Brain microvascular endothelial cell (primary cell): Measurements from ENCODE around the gene HBE1.

Experiments used
- DNase-seq: peaks from one replicate; pipeline ENCODE4 v3.0.0-alpha.2; 2020
- H3K27ac ChIP-seq: fragments of 250-450 bp; sonication (Bioruptor Pico); 2 replicates; pipeline ENCODE4 v1.5.1; 2020; ENCODE audit warnings: mild to moderate bottlenecking, moderate library complexity
- H3K27me3 ChIP-seq: fragments of 250-450 bp; sonication (Bioruptor Pico); replicated peaks from 2 replicates; pipeline ENCODE4 v1.5.1; 2020; ENCODE audit warnings: mild to moderate bottlenecking
- H3K36me3 ChIP-seq: fragments of 250-450 bp; sonication (Bioruptor Pico); replicated peaks from 2 replicates; pipeline ENCODE4 v1.5.1; 2020; ENCODE audit warnings: mild to moderate bottlenecking
- H3K4me3 ChIP-seq: 2 replicates; pipeline ENCODE4 v1.5.1; 2011; ENCODE audit warnings: low read depth, mild to moderate bottlenecking, control low read depth, low read length, moderate library complexity
- in situ Hi-C: cut with HindIII; loops from 2 replicates; pipeline ENCODE4 v1.10.0; 2017; ENCODE audit warnings: low sequenced_read_pairs, low pct_ligation_motif_present
- TF ChIP-seq, protein P1 (sequence below): IDR thresholded peaks from 2 replicates; pipeline ENCODE4 v1.5.1; 2011; ENCODE audit warnings: low read depth, mild to moderate bottlenecking, moderate library complexity, low read length, control low read depth, inconsistent platforms; ENCODE audit errors: missing control alignments

Gene HBE1

DNA sequence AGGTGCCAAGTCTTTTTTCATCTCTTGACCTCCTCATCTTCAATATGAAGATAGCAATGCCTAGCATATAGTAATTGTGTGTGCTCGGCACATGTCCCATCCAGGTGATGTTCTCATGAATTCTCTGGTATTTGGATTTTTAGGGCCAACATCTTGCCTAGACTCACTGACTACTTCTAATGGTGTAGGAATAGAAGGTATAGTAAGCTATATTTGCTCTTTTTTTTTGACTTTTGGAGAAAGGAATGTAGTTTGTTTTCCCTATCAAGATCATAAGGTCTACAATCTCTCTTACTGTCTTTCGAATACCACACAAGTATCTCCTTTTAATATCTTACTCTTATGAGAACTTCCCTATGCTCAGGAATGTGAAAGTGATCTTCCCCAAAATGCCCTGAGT is 38.6 kb downstream of the HBE1 start:
- Histone ChIP-seq H3K27ac (no peak overlapping the region), H3K4me3 (no peak overlapping the region), H3K36me3 (no peaks in the 10 kb centered on the region), H3K27me3 (no peaks in the 10 kb centered on the region)
- TF ChIP-seq, protein P1, sequence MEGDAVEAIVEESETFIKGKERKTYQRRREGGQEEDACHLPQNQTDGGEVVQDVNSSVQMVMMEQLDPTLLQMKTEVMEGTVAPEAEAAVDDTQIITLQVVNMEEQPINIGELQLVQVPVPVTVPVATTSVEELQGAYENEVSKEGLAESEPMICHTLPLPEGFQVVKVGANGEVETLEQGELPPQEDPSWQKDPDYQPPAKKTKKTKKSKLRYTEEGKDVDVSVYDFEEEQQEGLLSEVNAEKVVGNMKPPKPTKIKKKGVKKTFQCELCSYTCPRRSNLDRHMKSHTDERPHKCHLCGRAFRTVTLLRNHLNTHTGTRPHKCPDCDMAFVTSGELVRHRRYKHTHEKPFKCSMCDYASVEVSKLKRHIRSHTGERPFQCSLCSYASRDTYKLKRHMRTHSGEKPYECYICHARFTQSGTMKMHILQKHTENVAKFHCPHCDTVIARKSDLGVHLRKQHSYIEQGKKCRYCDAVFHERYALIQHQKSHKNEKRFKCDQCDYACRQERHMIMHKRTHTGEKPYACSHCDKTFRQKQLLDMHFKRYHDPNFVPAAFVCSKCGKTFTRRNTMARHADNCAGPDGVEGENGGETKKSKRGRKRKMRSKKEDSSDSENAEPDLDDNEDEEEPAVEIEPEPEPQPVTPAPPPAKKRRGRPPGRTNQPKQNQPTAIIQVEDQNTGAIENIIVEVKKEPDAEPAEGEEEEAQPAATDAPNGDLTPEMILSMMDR, result no peak
- in situ Hi-C loops, result no loop called here
- no peak for DNase-seq

DNA sequence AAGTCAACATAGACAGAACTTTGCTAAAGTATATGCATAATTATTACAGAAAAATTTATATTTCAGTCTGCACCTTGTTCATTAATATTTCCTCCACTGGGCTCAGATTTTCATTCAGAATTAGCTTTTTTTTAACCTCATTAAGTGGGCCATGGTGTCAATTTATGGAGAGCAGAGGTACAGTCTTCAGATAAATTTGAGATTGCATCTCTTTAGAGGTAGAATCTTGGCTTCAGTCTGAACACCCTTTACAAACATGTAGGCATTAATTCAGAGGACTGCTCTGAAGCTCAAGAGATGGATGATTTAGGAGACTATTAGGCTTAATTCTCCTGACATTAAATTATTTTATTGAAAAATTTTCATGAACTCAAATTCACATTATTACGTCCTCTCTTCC is 39.5 kb downstream of the HBE1 start:
- DNase-seq, result no peak
- in situ Hi-C loops, result no loop called here
- TF ChIP-seq, protein P1, result no peak
- no peaks in the 10 kb centered on the region for H3K36me3 ChIP-seq
- H3K27me3 ChIP-seq, result no peaks in the 10 kb centered on the region
- no peak overlapping the region for H3K27ac ChIP-seq
- no peak overlapping the region for H3K4me3 ChIP-seq

DNA sequence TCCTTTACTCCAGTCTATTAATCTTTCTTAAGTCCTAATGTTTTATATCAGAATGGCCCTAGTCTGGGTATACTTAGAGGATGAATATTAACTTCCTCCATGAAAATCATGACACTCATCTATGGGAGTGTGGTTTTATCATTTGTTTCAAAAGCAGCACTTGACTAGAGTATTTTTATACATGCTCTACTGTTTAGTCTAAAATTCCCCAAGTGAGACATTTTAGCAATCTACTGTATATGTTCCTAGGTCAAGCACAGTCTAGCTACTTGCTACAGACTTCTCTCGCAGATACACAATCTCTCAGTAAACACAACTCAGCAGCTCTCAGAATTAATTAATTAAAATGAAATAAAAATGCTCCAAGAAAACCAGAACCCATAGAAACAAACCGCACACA is 39.9 kb downstream of the HBE1 start:
- no peak for DNase-seq
- no peaks in the 10 kb centered on the region for H3K27me3 ChIP-seq
- no peaks in the 10 kb centered on the region for H3K36me3 ChIP-seq
- H3K27ac ChIP-seq, result no peak overlapping the region
- H3K4me3 ChIP-seq, result no peak overlapping the region
- in situ Hi-C loops, result no loop called here
- TF ChIP-seq, protein P1, result no peak

DNA sequence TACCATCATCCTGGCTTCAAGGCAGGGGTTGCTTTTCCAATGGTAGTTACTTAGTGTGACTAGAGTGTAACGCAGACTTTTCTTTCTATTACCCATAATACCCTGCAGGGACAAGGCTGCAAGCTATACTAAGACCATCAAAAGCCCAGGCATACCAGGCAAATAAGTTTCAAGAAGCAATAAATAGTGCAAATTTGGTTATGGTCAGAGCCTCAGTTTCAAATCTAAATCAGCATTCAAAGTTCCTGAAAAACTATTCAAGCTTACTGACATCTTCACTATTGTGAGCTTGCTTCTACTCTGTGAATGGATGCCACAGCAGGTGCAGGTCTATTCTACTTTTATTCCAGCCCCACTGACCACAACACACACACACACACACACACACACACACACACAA is 40.4 kb downstream of the HBE1 start:
- TF ChIP-seq, protein P1, result no peak

DNA sequence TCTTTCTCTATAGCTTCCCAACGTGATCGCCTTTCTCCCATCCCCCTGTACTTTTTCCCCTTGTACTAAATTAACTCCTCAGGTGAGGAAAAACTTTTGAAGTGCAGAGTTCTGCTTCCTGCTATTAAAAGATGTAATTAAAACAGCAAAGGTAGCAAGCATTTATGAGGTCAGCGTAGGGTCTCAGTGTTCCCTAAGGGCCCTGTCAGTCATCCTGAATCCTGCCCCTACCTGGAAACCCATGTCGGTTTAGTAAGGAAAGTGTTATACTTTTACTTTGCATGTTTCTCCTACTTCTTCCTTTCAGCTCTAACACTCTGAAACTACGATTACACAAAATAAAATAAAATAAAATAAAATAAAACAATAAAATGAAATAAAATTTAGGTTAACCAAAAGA is 41.6 kb downstream of the HBE1 start:
- Histone ChIP-seq H3K27me3 (no peaks in the 10 kb centered on the region), H3K27ac (no peak overlapping the region), H3K4me3 (no peak overlapping the region), H3K36me3 (no peaks in the 10 kb centered on the region)
- in situ Hi-C loops, result no loop called here
- TF ChIP-seq, protein P1, result no peak
- no peak for DNase-seq

More for the DNA sequence above, 40.4 kb downstream of the HBE1 start:
- Histone ChIP-seq H3K27ac (no peak overlapping the region), H3K4me3 (no peak overlapping the region), H3K27me3 (no peaks in the 10 kb centered on the region), H3K36me3 (no peaks in the 10 kb centered on the region)
- no peak for DNase-seq
- in situ Hi-C loops, result no loop called here

DNA sequence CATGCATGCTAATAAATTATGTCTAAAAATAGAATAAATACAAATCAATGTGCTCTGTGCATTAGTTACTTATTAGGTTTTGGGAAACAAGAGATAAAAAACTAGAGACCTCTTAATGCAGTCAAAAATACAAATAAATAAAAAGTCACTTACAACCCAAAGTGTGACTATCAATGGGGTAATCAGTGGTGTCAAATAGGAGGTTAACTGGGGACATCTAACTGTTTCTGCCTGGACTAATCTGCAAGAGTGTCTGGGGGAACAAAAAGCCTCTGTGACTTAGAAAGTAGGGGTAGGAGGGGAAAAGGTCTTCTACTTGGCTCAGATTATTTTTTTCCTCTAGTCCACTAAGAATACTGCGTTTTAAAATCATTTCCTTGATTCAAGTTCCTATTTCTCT is 42.1 kb downstream of the HBE1 start:
- TF ChIP-seq, protein P1, result no peak
- Histone ChIP-seq H3K4me3 (no peak overlapping the region), H3K36me3 (no peaks in the 10 kb centered on the region), H3K27me3 (no peaks in the 10 kb centered on the region), H3K27ac (no peak overlapping the region)
- DNase-seq, result no peak
- in situ Hi-C loops, result no loop called here
